Peyer's patch (tissue), 4 donors: ENCODE measurements around the gene BIRC6.

ENCODE experiments used
- POLR2A ChIP-seq, 2 donors: fragments of 450-650 bp; IDR thresholded peaks; one replicate each; pipeline ENCODE4 v1.5.1; 2017; ENCODE audit warnings: antibody characterized with exemption in 2 of 2, mild to moderate bottlenecking in 2 of 2, moderate library complexity in 2 of 2
- TF ChIP-seq, protein P1 (sequence below), 6 experiments: fragments of 450-650 bp in 4 of 6; fragments of 200-600 bp in 2 of 6; sonication (generic) in 1 of 6; IDR thresholded peaks; one replicate each; pipeline ENCODE4 v1.5.1; 2017 to 2019; ENCODE audit warnings: antibody characterized with exemption in 6 of 6, mild to moderate bottlenecking in 3 of 6, moderate library complexity in 1 of 6

DNA sequence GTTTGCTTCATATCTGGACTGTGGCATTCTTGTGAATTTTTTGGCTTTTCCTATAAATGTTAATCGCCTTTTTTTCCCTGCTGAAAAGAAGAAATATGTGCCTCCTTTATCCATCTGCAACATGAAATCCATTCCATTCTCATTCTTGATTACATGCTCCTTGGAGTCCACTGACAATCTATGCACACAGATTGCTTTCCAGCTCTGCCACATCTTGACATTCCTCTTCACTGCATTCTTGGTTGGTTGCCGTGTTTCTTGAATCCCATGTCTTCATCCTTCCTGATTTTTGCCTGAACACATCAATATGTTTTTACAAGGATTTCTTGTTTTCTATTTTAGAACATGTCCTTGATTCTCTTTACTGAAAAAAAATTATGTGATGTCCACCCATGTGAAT lies 26.7 kb upstream of the BIRC6 start:
- TF ChIP-seq, protein P1, sequence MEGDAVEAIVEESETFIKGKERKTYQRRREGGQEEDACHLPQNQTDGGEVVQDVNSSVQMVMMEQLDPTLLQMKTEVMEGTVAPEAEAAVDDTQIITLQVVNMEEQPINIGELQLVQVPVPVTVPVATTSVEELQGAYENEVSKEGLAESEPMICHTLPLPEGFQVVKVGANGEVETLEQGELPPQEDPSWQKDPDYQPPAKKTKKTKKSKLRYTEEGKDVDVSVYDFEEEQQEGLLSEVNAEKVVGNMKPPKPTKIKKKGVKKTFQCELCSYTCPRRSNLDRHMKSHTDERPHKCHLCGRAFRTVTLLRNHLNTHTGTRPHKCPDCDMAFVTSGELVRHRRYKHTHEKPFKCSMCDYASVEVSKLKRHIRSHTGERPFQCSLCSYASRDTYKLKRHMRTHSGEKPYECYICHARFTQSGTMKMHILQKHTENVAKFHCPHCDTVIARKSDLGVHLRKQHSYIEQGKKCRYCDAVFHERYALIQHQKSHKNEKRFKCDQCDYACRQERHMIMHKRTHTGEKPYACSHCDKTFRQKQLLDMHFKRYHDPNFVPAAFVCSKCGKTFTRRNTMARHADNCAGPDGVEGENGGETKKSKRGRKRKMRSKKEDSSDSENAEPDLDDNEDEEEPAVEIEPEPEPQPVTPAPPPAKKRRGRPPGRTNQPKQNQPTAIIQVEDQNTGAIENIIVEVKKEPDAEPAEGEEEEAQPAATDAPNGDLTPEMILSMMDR (IDR thresholded peaks at IDR 0.05), result no peak
- TF ChIP-seq POLR2A (IDR thresholded peaks at IDR 0.05), result no peak
